ENCODE data around the gene STIM2. TPM values are rescaled to one million over a fixed set of nuclear protein-coding genes. Genes with fewer than 3 reads are reported as not detected.

The STIM2 gene
- total and polyA plus RNA-seq, 9 of the 15 experiments (the other 6 are each of a cell fraction or from before 2014, with no cell fraction given) = 7.2 to 26.8 (median 15.4) TPM

DNA sequence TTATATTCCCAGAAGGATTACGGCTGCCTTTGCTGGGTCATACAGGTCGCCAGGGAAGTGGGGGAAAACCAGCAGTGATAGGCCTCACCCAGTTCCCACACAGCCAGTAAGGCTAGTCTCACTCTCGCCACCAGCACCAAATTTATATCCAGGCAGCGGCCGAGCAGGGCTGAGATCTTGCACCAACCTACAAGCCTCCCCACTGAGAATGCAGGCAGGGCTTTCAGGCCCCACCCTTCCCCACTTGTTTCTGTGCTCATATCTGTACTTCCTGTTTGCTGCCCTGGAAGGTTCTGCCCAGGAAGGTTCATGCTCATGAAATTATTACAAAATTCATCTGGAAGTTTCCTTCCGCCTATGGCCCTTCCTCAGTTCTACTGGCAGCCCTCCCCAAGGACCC lies 179.7 kb downstream of the STIM2 start (continued):
- TF ChIP-seq SLC30A9 (CRISPR knock-in tag; IDR thresholded peaks at IDR 0.05) = no peak

DNA sequence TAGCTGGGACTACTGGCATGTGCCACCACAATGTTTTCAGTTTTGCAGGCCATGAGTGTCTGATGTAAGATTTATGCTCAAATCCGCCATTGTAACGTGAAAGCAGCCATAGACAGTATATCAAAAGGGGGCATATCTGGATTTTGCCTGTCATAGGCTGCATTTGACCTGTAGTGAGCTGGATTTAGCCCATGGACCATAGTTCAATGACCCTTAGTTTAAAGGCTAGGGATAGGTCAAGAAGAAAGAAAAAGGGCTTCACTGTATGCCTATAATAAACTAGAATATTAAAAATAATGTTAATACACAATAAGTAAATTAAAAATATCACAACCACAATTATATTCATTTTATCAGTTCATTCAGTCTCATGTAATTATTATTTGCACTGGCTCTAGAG lies 181.8 kb downstream of the STIM2 start:
- in situ Hi-C loops (cut with MboI) = no loop called here
- DNase-seq (ENCODE audit: extremely low read depth in 1 of 4, low spot score in 3 of 4) (no peak), ATAC-seq (no peak), FAIRE-seq (no peak)
- H3K9ac ChIP-seq (ENCODE audit: insufficient read depth in 1 of 2, low read depth in 2 of 2, low read length in 2 of 2) = no peak overlapping the region
- no peaks in the 10 kb centered on the region for H3K27me3 ChIP-seq (ENCODE audit: control insufficient read depth in 2 of 2, insufficient read depth in 2 of 2, low read length in 2 of 2)
- H3K36me3 ChIP-seq (ENCODE audit: control insufficient read depth, insufficient read depth, low read length) = no peaks in the 10 kb centered on the region
- intact Hi-C loops (cut with micrococcal nuclease) = no loop called here
- H3K4me1 ChIP-seq (replicated peaks in 1 of 2; ENCODE audit: control insufficient read depth in 2 of 2, insufficient read depth in 2 of 2, low read length in 2 of 2) = no peaks in the 10 kb centered on the region; a peak in 1 of 5 replicates
- no peak overlapping the region for H2AFZ ChIP-seq (ENCODE audit: low read depth, low read length)
- CTCF ChIA-PET (ENCODE audit: low intra/inter-chr PET ratio) = no interaction called here
- POLR2A ChIA-PET = no interaction called here
- TF ChIP-seq ATF1 (CRISPR knock-in tag; IDR thresholded peaks at IDR 0.05) (no peak), ATF1 (tag; IDR thresholded peaks at IDR 0.05) (no peak), MIER1 (IDR thresholded peaks at IDR 0.05; ENCODE audit: low read depth) (no peak), IFI16 (CRISPR knock-in tag; IDR thresholded peaks at IDR 0.05) (no peak), STAT6 (CRISPR knock-in tag; IDR thresholded peaks at IDR 0.05) (no peak), WHSC1 (IDR thresholded peaks at IDR 0.05; ENCODE audit: low read length) (no peak), SPI1 (IDR thresholded peaks at IDR 0.05; ENCODE audit: borderline replicate concordance, low read depth, low read length) (no peak), EP400 (IDR thresholded peaks at IDR 0.05) (no peak), ZNF282 (CRISPR knock-in tag; IDR thresholded peaks at IDR 0.05) (no peak), FOXK2 (conservative IDR thresholded peaks at IDR 0.05 in 1 of 2, IDR thresholded peaks at IDR 0.05 in 1 of 2; ENCODE audit: low read depth in 2 of 2) (no peak), POLR2A (conservative IDR thresholded peaks at IDR 0.05) (no peak), NR1H2 (CRISPR knock-in tag; IDR thresholded peaks at IDR 0.05) (no peak), ZNF780A (CRISPR knock-in tag; IDR thresholded peaks at IDR 0.05) (no peak)
- TF ChIP-seq, protein P1, sequence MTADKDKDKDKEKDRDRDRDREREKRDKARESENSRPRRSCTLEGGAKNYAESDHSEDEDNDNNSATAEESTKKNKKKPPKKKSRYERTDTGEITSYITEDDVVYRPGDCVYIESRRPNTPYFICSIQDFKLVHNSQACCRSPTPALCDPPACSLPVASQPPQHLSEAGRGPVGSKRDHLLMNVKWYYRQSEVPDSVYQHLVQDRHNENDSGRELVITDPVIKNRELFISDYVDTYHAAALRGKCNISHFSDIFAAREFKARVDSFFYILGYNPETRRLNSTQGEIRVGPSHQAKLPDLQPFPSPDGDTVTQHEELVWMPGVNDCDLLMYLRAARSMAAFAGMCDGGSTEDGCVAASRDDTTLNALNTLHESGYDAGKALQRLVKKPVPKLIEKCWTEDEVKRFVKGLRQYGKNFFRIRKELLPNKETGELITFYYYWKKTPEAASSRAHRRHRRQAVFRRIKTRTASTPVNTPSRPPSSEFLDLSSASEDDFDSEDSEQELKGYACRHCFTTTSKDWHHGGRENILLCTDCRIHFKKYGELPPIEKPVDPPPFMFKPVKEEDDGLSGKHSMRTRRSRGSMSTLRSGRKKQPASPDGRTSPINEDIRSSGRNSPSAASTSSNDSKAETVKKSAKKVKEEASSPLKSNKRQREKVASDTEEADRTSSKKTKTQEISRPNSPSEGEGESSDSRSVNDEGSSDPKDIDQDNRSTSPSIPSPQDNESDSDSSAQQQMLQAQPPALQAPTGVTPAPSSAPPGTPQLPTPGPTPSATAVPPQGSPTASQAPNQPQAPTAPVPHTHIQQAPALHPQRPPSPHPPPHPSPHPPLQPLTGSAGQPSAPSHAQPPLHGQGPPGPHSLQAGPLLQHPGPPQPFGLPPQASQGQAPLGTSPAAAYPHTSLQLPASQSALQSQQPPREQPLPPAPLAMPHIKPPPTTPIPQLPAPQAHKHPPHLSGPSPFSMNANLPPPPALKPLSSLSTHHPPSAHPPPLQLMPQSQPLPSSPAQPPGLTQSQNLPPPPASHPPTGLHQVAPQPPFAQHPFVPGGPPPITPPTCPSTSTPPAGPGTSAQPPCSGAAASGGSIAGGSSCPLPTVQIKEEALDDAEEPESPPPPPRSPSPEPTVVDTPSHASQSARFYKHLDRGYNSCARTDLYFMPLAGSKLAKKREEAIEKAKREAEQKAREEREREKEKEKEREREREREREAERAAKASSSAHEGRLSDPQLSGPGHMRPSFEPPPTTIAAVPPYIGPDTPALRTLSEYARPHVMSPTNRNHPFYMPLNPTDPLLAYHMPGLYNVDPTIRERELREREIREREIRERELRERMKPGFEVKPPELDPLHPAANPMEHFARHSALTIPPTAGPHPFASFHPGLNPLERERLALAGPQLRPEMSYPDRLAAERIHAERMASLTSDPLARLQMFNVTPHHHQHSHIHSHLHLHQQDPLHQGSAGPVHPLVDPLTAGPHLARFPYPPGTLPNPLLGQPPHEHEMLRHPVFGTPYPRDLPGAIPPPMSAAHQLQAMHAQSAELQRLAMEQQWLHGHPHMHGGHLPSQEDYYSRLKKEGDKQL (CRISPR knock-in tag; IDR thresholded peaks at IDR 0.05; ENCODE audit: borderline replicate concordance) = no peak
- 10% methylated on average over 2 of the region's 2 CpGs for WGBS (ENCODE audit: insufficient coverage, low coverage, missing lambda C conversion rate)
- no TSS peak for BruUV-seq (replicated peaks)
- H4K20me1 ChIP-seq (replicated peaks; ENCODE audit: control insufficient read depth, insufficient read depth, low read length) = no peaks in the 10 kb centered on the region
- no peak overlapping the region for H3K4me3 ChIP-seq
- H3K9me1 ChIP-seq (ENCODE audit: control insufficient read depth, insufficient read depth, low read length) = no peaks in the 10 kb centered on the region
- H3K79me2 ChIP-seq (ENCODE audit: control insufficient read depth, insufficient read depth, low read length) = no peaks in the 10 kb centered on the region
- no peak overlapping the region for H3K4me2 ChIP-seq (ENCODE audit: insufficient read depth, low read length)
- no peaks in the 10 kb centered on the region for H3K9me3 ChIP-seq (replicated peaks; ENCODE audit: control insufficient read depth, insufficient read depth, low read depth, low read length)
- H3K27ac ChIP-seq (ENCODE audit: extremely low read depth, low read depth, low read length) = no peak overlapping the region

Data from K562 (cell line).